HepG2 (cell line): ENCODE results near the gene MAP1LC3A. TPM values are rescaled to one million over a fixed set of nuclear protein-coding genes. Genes with fewer than 3 reads are reported as not detected.

Experiments used
- DNMT1 ChIP-seq: sonication (generic); formaldehyde crosslinking; IDR thresholded peaks from 2 replicates; pipeline ENCODE4 v1.5.1; 2020; ENCODE audit warnings: mild to moderate bottlenecking, missing genetic modification reagents
- E2F1 ChIP-seq: sonication (generic); formaldehyde crosslinking; IDR thresholded peaks from 2 replicates; pipeline ENCODE4 v1.5.0; 2020; ENCODE audit warnings: missing genetic modification reagents
- FOSL1 ChIP-seq: sonication (generic); formaldehyde crosslinking; IDR thresholded peaks from 2 replicates; pipeline ENCODE4 v1.9.0; 2021; ENCODE audit warnings: missing genetic modification reagents, borderline replicate concordance
- FOXC1 ChIP-seq: sonication (generic); formaldehyde crosslinking; IDR thresholded peaks from 2 replicates; pipeline ENCODE4 v1.8.0; 2022; ENCODE audit warnings: mild to moderate bottlenecking, missing genetic modification reagents, borderline replicate concordance
- ISL2 ChIP-seq: sonication (generic); formaldehyde crosslinking; IDR thresholded peaks from 2 replicates; pipeline ENCODE4 v1.5.0; 2020; ENCODE audit warnings: missing genetic modification reagents
- JUN ChIP-seq: sonication (generic); formaldehyde crosslinking; IDR thresholded peaks from 2 replicates; pipeline ENCODE4 v1.4.0; 2020; ENCODE audit warnings: mild to moderate bottlenecking, missing genetic modification reagents
- KAT7 ChIP-seq: IDR thresholded peaks from 2 replicates; pipeline ENCODE4 v1.6.1; 2018; ENCODE audit warnings: borderline replicate concordance, missing compliant biosample characterization
- KLF16 ChIP-seq, 2 experiments: sonication (generic) in 1 of 2; formaldehyde crosslinking in 1 of 2; IDR thresholded peaks; 2 replicates each; pipeline versions ENCODE4 v1.6.1 to v1.8.0; 2016 to 2023; ENCODE audit warnings: missing genetic modification reagents in 2 of 2, missing compliant biosample characterization in 1 of 2
- LRRFIP1 ChIP-seq: sonication (generic); formaldehyde crosslinking; conservative IDR thresholded peaks from 2 replicates; pipeline ENCODE4 v1.4.0; 2020; ENCODE audit warnings: missing genetic modification reagents
- MTA1 ChIP-seq: sonication (generic); formaldehyde crosslinking; IDR thresholded peaks from 2 replicates; pipeline ENCODE4 v1.4.0; 2020; ENCODE audit warnings: missing genetic modification reagents, mild to moderate bottlenecking, borderline replicate concordance
- MTF1 ChIP-seq: sonication (generic); formaldehyde crosslinking; IDR thresholded peaks from 2 replicates; pipeline ENCODE4 v1.5.0; 2020; ENCODE audit warnings: missing genetic modification reagents
- PRDM10 ChIP-seq: sonication (generic); formaldehyde crosslinking; IDR thresholded peaks from 2 replicates; pipeline ENCODE4 v1.4.0; 2020; ENCODE audit warnings: low read depth, missing genetic modification reagents
- RBFOX2 ChIP-seq: fragments of 200-400 bp; formaldehyde crosslinking; IDR thresholded peaks from 2 replicates; pipeline ENCODE4 v1.6.1; 2017; ENCODE audit warnings: low read depth, mild to moderate bottlenecking, low read length
- SRSF1 ChIP-seq: fragments of 200-400 bp; formaldehyde crosslinking; optimal IDR thresholded peaks from 2 replicates; pipeline ENCODE3; 2017; ENCODE audit warnings: mild to moderate bottlenecking, low read depth, low read length, moderate library complexity
- ZKSCAN5 ChIP-seq: sonication (generic); formaldehyde crosslinking; IDR thresholded peaks from 2 replicates; pipeline ENCODE4 v1.5.1; 2020; ENCODE audit warnings: mild to moderate bottlenecking, missing genetic modification reagents
- ZMAT5 ChIP-seq: sonication (generic); formaldehyde crosslinking; IDR thresholded peaks from 2 replicates; pipeline ENCODE4 v1.5.0; 2020; ENCODE audit warnings: mild to moderate bottlenecking, low read depth, missing genetic modification reagents, borderline replicate concordance
- ZNF264 ChIP-seq: sonication (generic); formaldehyde crosslinking; IDR thresholded peaks from 2 replicates; pipeline ENCODE4 v1.4.0; 2020; ENCODE audit warnings: missing genetic modification reagents
- ZNF530 ChIP-seq: sonication (generic); formaldehyde crosslinking; IDR thresholded peaks from 2 replicates; pipeline ENCODE4 v1.5.0; 2020; ENCODE audit warnings: low read depth, mild to moderate bottlenecking, missing genetic modification reagents
- ZNF607 ChIP-seq: sonication (generic); formaldehyde crosslinking; IDR thresholded peaks from 2 replicates; pipeline ENCODE4 v1.5.1; 2020; ENCODE audit warnings: missing genetic modification reagents, mild to moderate bottlenecking, borderline replicate concordance
- ZNF75D ChIP-seq: sonication (generic); formaldehyde crosslinking; IDR thresholded peaks from 2 replicates; pipeline ENCODE4 v1.8.1; 2023; ENCODE audit warnings: missing genetic modification reagents, mild to moderate bottlenecking, borderline replicate concordance
- polyA plus RNA-seq, 8 experiments: library from polyadenylated mRNA; depleted of rRNA in 3 of 8; stranded (reverse) in 7 of 8; unstranded in 1 of 8; fragments of >200 nt; fragmentation: Illumina TruSeq in 4 of 8; extraction: Trizol in 4 of 8; gene quantifications; 2 replicates each; pipeline versions ENCODE4 v1.2.1 to v1.2.3, GENCODE V29; 2011 to 2016; ENCODE audit warnings: low read depth in 4 of 8, missing spikeins in 1 of 8, mixed read lengths in 1 of 8; ENCODE audit not compliant: insufficient read depth in 1 of 8
- total RNA-seq, 5 experiments: library from RNA; depleted of rRNA; stranded (reverse); fragments of >200 nt; fragmentation: Illumina TruSeq; extraction: Trizol; gene quantifications; 2 replicates each; pipeline ENCODE4 v1.2.3, GENCODE V29; 2016; ENCODE audit warnings: low read depth in 1 of 5

MAP1LC3A gene
- total and polyA plus RNA-seq, 2 of the 13 experiments (the other 11 are each of a cell fraction or from before 2014, with no cell fraction given) = not detected

- TF ChIP-seq ZNF530 (CRISPR knock-in tag) (no peak), KLF16 (CRISPR knock-in tag; IDR thresholded peaks at IDR 0.05) (peak in 1 of 2 experiments; percentile 99; a peak in 2 of 4 replicates), FOXC1 (peak; percentile 96), LRRFIP1 (CRISPR knock-in tag) (peak; percentile 82; the same call in 1 of the 2 replicates), MTF1 (CRISPR knock-in tag) (peak; percentile 20; the same call in 1 of the 2 replicates), ZKSCAN5 (no peak; the same call in 1 of the 2 replicates), RBFOX2 (peak; percentile 99), DNMT1 (no peak; the same call in none of the 2 replicates), JUN (CRISPR knock-in tag) (peak; percentile 63; the same call in 1 of the 2 replicates), ZNF264 (CRISPR knock-in tag) (peak; percentile 75), MTA1 (CRISPR knock-in tag) (peak; percentile 67; the same call in 1 of the 2 replicates), ZNF75D (CRISPR knock-in tag) (peak; percentile 3; the same call in 1 of the 2 replicates), ZNF607 (peak; percentile 98; the same call in 1 of the 2 replicates), E2F1 (peak; percentile 72; the same call in 1 of the 2 replicates), ZMAT5 (CRISPR knock-in tag) (no peak), FOSL1 (CRISPR knock-in tag) (no peak), ISL2 (CRISPR knock-in tag) (0 out of 2 replicates have a peak, but pooled peaks have one; percentile 59), PRDM10 (CRISPR knock-in tag) (peak; percentile 91), SRSF1 (peak; percentile 81), KAT7 (peak; percentile 73)
Observed at GRCh38 chr20:34516247-34517113, 42.0 kb upstream of the MAP1LC3A start, which contains the start of gene DYNLRB1 (continued).
